T-helper 17 cell (primary cell): ENCODE data around the gene UPK1A. TPM values are rescaled to one million over a fixed set of nuclear protein-coding genes. Genes with fewer than 3 reads are reported as not detected.
A peak's percentile ranks its signal among the peaks of the same experiment; 100 is the strongest.
"Not testable (repeated sequence)": the region's sequence is repeated elsewhere in the genome, so short reads cannot be mapped to it uniquely, and the experiment has no call there.

Experiments used
- ATAC-seq: fragments of 150-1000 bp; cut with Tn5 transposase; 2 replicates; pipeline ENCODE4 v1.10.0; 2021; ENCODE audit warnings: mild to moderate bottlenecking, moderate library complexity
- DNase-seq, 3 donors: peaks; one replicate each; pipeline versions ENCODE4 v3.0.0 to v3.0.0-alpha.2; 2020 to 2021
- H3K9me3 ChIP-seq: one replicate; pipeline ENCODE4 v1.7.0; 2013; ENCODE audit warnings: low read length, mild to moderate bottlenecking; ENCODE audit not compliant: control insufficient read depth, poor library complexity, severe bottlenecking
- H3K27ac Mint-ChIP-seq: one replicate; pipeline ENCODE4 v1.8.0; 2022; ENCODE audit warnings: mild to moderate bottlenecking, moderate library complexity, mixed read lengths
- H3K27me3 Mint-ChIP-seq: one replicate; pipeline ENCODE4 v1.8.0; 2022; ENCODE audit warnings: mixed read lengths
- H3K36me3 Mint-ChIP-seq: one replicate; pipeline ENCODE4 v1.8.0; 2022; ENCODE audit warnings: low read depth, mixed read lengths
- H3K4me1 Mint-ChIP-seq: one replicate; pipeline ENCODE4 v1.8.0; 2022; ENCODE audit warnings: mild to moderate bottlenecking, mixed read lengths
- H3K4me3 Mint-ChIP-seq: one replicate; pipeline ENCODE4 v1.8.0; 2022; ENCODE audit warnings: mild to moderate bottlenecking, moderate library complexity, mixed read lengths
- total RNA-seq, 4 donors: library from RNA in 2 of 4; stranded (reverse) in 2 of 4; gene quantifications; one replicate each; pipeline ENCODE4 v1.2.3 and lab custom pipeline; 2022 to 2026

UPK1A gene
- total RNA-seq, 2 donors from 2014 or later: 0.44 TPM; not detected in 1

GRCh38 chr19:35675589-35676140, 9.3 kb downstream of the UPK1A start:
- H3K4me1 Mint-ChIP-seq: peaks cover 15% of the 10 kb centered on the region
- no peak for DNase-seq
- H3K9me3 ChIP-seq: no peaks in the 10 kb centered on the region
- peaks cover 10% of the 10 kb centered on the region for H3K27me3 Mint-ChIP-seq
- no peak overlapping the region for H3K27ac Mint-ChIP-seq
- peaks cover 2% of the 10 kb centered on the region for H3K36me3 Mint-ChIP-seq
- ATAC-seq: no peak
- H3K4me3 Mint-ChIP-seq: no peak overlapping the region

- peaks cover 6% of the 10 kb centered on the region for H3K27me3 Mint-ChIP-seq
- no peak overlapping the region for H3K4me3 Mint-ChIP-seq
- no peak overlapping the region for H3K27ac Mint-ChIP-seq
- DNase-seq: no peak
- H3K4me1 Mint-ChIP-seq: peaks cover 3% of the 10 kb centered on the region
- H3K9me3 ChIP-seq: no peaks in the 10 kb centered on the region
- no peak for ATAC-seq
- no peaks in the 10 kb centered on the region for H3K36me3 Mint-ChIP-seq
Measured at GRCh38 chr19:35689836-35690235, 23.5 kb downstream of the UPK1A start.

DNA sequence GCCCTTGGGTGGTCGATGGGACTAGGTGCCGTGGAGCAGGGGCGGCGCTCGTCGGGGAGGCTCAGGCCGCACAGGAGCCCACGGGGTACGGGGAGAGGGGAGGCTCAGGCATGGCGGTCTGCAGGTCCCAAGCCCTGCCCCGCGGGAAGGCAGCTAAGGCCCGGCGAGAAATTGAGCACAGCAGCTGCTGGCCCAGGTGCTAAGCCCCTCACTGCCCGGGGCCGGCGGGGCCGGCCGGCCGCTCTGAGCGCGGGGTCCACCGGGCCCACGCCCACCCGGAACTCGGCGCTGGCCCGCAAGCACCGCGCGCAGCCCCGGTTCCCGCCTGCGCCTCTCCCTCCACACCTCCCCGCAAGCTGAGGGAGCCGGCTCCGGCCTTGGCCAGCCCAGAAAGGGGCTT, 24.8 kb downstream of the UPK1A start:
- H3K27me3 Mint-ChIP-seq: not testable (repeated sequence)

DNA sequence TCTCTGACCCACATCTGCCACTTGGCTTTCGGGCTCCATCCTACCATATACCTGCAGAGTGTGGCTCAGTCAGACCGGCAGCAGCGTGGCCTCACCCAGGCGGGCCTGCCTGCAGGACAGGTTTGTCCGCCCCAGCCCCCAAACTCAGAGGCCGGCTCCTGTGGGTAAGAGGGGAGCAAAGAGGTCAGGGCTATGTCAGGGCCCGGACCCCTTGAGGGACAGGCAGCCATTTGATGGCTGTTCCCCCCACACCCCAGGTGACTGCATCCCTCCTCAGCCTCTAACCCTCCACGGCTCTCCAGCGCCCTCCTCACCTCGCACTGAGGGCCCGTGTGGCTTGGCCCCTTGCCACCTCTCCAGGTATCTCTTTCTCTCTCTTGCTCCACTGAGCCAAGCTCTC, 25.7 kb downstream of the UPK1A start:
- ATAC-seq (no peak), DNase-seq (no peak)
- Mint-ChIP-seq H3K4me1 (peaks cover 3% of the 10 kb centered on the region), H3K27ac (no peak overlapping the region), H3K36me3 (no peaks in the 10 kb centered on the region), H3K27me3 (peaks cover 6% of the 10 kb centered on the region), H3K4me3 (no peak overlapping the region)
- no peaks in the 10 kb centered on the region for H3K9me3 ChIP-seq

More for the DNA sequence above, 24.8 kb downstream of the UPK1A start:
- DNase-seq, H3K36me3 Mint-ChIP-seq, H3K9me3 ChIP-seq, ATAC-seq, H3K4me1 Mint-ChIP-seq, H3K4me3 Mint-ChIP-seq, H3K27ac Mint-ChIP-seq: not testable (repeated sequence)

- peaks cover 6% of the 10 kb centered on the region for H3K27me3 Mint-ChIP-seq
- peak overlapping the region; percentile 16 for H3K27ac Mint-ChIP-seq
Measured at GRCh38 chr19:35693422-35693821, 27.1 kb downstream of the UPK1A start.

GRCh38 chr19:35693835-35694599, 27.7 kb downstream of the UPK1A start:
- ATAC-seq (peak; percentile 100), DNase-seq (peak; percentile 72 to 88 (median 79))
- Mint-ChIP-seq H3K27ac (no peak overlapping the region), H3K4me1 (peaks cover 3% of the 10 kb centered on the region), H3K36me3 (no peaks in the 10 kb centered on the region), H3K27me3 (peaks cover 6% of the 10 kb centered on the region), H3K4me3 (no peak overlapping the region)
- H3K9me3 ChIP-seq: no peaks in the 10 kb centered on the region

More at GRCh38 chr19:35693422-35693821, 27.1 kb downstream of the UPK1A start:
- H3K4me3 Mint-ChIP-seq: no peak overlapping the region
- peaks cover 3% of the 10 kb centered on the region for H3K4me1 Mint-ChIP-seq
- H3K36me3 Mint-ChIP-seq: no peaks in the 10 kb centered on the region
- peak; percentile 12 for ATAC-seq
- no peaks in the 10 kb centered on the region for H3K9me3 ChIP-seq
- DNase-seq: no peak

GRCh38 chr19:35695895-35696422, 29.6 kb downstream of the UPK1A start:
- H3K9me3 ChIP-seq: no peaks in the 10 kb centered on the region
- no peak for ATAC-seq
- DNase-seq: no peak
- H3K27me3 Mint-ChIP-seq: no peaks in the 10 kb centered on the region
- H3K27ac Mint-ChIP-seq: no peak overlapping the region
- no peak overlapping the region for H3K4me3 Mint-ChIP-seq
- no peaks in the 10 kb centered on the region for H3K36me3 Mint-ChIP-seq
- H3K4me1 Mint-ChIP-seq: peaks cover 3% of the 10 kb centered on the region

GRCh38 chr19:35696835-35697234, 30.5 kb downstream of the UPK1A start:
- H3K4me3 Mint-ChIP-seq: no peak overlapping the region
- H3K27me3 Mint-ChIP-seq: no peaks in the 10 kb centered on the region
- no peaks in the 10 kb centered on the region for H3K36me3 Mint-ChIP-seq
- ATAC-seq (no peak), DNase-seq (no peak)
- no peak overlapping the region for H3K27ac Mint-ChIP-seq
- H3K9me3 ChIP-seq: no peaks in the 10 kb centered on the region
- peaks cover 3% of the 10 kb centered on the region for H3K4me1 Mint-ChIP-seq

GRCh38 chr19:35702223-35703012, 36.1 kb downstream of the UPK1A start:
- peak overlapping the region; percentile 97 for H3K4me3 Mint-ChIP-seq
- H3K4me1 Mint-ChIP-seq: peaks cover 6% of the 10 kb centered on the region
- peaks cover 6% of the 10 kb centered on the region for H3K27me3 Mint-ChIP-seq
- DNase-seq: peak; percentile 83 to 89 (median 83)
- peak overlapping the region; percentile 95 for H3K27ac Mint-ChIP-seq
- H3K9me3 ChIP-seq: no peaks in the 10 kb centered on the region
- no peaks in the 10 kb centered on the region for H3K36me3 Mint-ChIP-seq
- ATAC-seq: peak; percentile 100

- Mint-ChIP-seq H3K4me1 (peaks cover 6% of the 10 kb centered on the region), H3K27ac (no peak overlapping the region), H3K4me3 (peak overlapping the region; percentile 97), H3K27me3 (peaks cover 6% of the 10 kb centered on the region), H3K36me3 (no peaks in the 10 kb centered on the region)
- no peak for ATAC-seq
- H3K9me3 ChIP-seq: no peaks in the 10 kb centered on the region
- DNase-seq: no peak
Measured at GRCh38 chr19:35703343-35703742, 37.0 kb downstream of the UPK1A start.

DNA sequence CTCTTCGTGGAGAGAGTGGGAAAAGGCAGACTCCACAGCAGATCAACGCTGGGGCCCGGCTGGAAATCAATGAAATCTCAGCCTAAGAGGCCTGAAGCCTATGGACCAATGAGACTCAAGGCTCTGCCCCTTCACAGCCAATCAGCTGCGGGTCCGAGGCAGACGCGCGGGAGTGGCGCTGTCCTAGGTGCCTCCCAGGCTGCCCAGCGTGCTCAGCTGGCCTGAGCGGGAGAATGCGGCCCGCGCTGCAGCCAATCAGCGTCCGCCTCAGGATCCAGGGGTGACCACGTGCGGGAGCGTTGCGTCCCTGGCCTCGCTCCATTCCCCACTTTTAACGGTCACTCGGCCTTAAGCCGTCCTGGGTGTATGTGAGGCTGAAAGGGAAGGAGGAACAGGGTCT, 37.9 kb downstream of the UPK1A start, which contains the start of gene ZBTB32:
ZBTB32 (plus strand) TSS at position 341 of the 400 bp plus-strand sequence. CDS start 10,069 bp downstream, outside the sequence.
- Mint-ChIP-seq H3K4me3 (no peak within 1 kb of the TSS), H3K4me1 (peaks cover 6% of the 10 kb centered on the region), H3K36me3 (no peaks in the 10 kb centered on the region), H3K27ac (no peak within 1 kb of the TSS), H3K27me3 (peaks cover 6% of the 10 kb centered on the region)
- H3K9me3 ChIP-seq: no peaks in the 10 kb centered on the region
- DNase-seq (no peak), ATAC-seq (no peak)

DNA sequence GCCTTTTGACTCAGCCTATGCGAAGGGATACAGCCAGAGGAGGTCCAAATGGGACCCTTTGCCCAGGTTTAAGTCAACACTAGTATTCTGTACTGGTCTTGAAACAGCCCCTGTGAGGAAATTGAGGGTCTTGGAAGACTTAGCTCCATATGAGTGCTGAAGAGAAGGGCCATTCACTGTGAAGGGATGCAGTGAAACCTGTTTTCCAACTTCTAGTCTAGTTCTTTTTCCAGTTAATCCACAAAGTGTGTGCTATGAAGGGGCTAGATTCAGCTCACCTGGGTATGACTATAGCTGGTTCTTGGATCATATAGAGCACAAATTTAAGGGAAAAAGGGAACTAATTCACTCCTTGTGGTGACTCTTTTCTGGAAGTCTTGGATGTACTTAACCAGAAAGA, 42.1 kb downstream of the UPK1A start:
- no peaks in the 10 kb centered on the region for H3K27me3 Mint-ChIP-seq
- H3K9me3 ChIP-seq: no peaks in the 10 kb centered on the region
- DNase-seq (no peak), ATAC-seq (no peak)
- H3K4me3 Mint-ChIP-seq: no peak overlapping the region
- H3K36me3 Mint-ChIP-seq: no peaks in the 10 kb centered on the region
- H3K4me1 Mint-ChIP-seq: peaks cover 17% of the 10 kb centered on the region
- no peak overlapping the region for H3K27ac Mint-ChIP-seq
